Kidney (tissue), 14 donors: ENCODE results near the gene CAP2. TPM values are rescaled to one million over a fixed set of nuclear protein-coding genes. Genes with fewer than 3 reads are reported as not detected.

Experiments used
- DNase-seq, 5 donors: peaks; one replicate each; pipeline ENCODE4 v3.0.0-alpha.2; 2013 to 2020
- FAIRE-seq: peaks from 2 replicates; lab custom pipeline; 2012; peaks lifted over from hg19 to GRCh38; lab: Jason Lieb, UNC
- H3K27ac ChIP-seq, 2 donors: one replicate each; pipeline ENCODE4 v1.7.0; 2013; ENCODE audit warnings: low read depth in 2 of 2, low read length in 2 of 2, inconsistent platforms in 1 of 2
- H3K27me3 ChIP-seq: one replicate; pipeline ENCODE4 v1.7.1; 2013; ENCODE audit warnings: low read length, inconsistent platforms; ENCODE audit not compliant: control insufficient read depth, insufficient read depth
- H3K36me3 ChIP-seq, 3 donors: one replicate each; pipeline versions ENCODE4 v1.7.0 to v1.7.1; 2013; ENCODE audit warnings: low read length in 3 of 3, control low read depth in 1 of 3, inconsistent platforms in 1 of 3; ENCODE audit not compliant: insufficient read depth in 3 of 3, control insufficient read depth in 2 of 3
- H3K4me1 ChIP-seq, 3 donors: one replicate each; pipeline versions ENCODE4 v1.7.0 to v1.7.1; 2013; ENCODE audit warnings: low read length in 3 of 3, inconsistent platforms in 1 of 3, low read depth in 1 of 3; ENCODE audit not compliant: control insufficient read depth in 2 of 3, insufficient read depth in 2 of 3
- H3K4me3 ChIP-seq, 3 donors: one replicate each; pipeline versions ENCODE4 v1.7.0 to v1.8.1; 2013; ENCODE audit warnings: low read length in 3 of 3, control low read depth in 1 of 3, inconsistent platforms in 1 of 3
- H3K9ac ChIP-seq, 3 donors: one replicate each; pipeline versions ENCODE4 v1.7.0 to v1.7.1; 2013; ENCODE audit warnings: low read length in 3 of 3, control low read depth in 1 of 3, inconsistent platforms in 1 of 3
- H3K9me3 ChIP-seq, 3 donors: one replicate each; pipeline versions ENCODE4 v1.7.0 to v1.7.1; 2013; ENCODE audit warnings: low read length in 3 of 3, control low read depth in 1 of 3, inconsistent platforms in 1 of 3; ENCODE audit not compliant: control insufficient read depth in 2 of 3, insufficient read depth in 1 of 3
- intact Hi-C: fragments of 100-400 bp; cut with DNase I; formaldehyde crosslinking; loops from one replicate; pipeline ENCODE4 v1.11.1; 2022
- polyA plus RNA-seq: library from polyadenylated mRNA; stranded (reverse); fragments of 350-450 nt; fragmentation: Illumina TruSeq; extraction: RNeasy Lipid Tissue Mini Kit (QIAGEN cat#74804); gene quantifications from one replicate; pipeline ENCODE4 v1.2.3, GENCODE V29; 2014; ENCODE audit warnings: low read depth, low replicate concordance; ENCODE audit not compliant: insufficient read depth
- total RNA-seq: library from RNA; stranded (reverse); fragmentation: NEBNext Ultra II Directional; extraction: Animal tissue kit (Norgen Biotek cat#: 25700); gene quantifications from one replicate; pipeline ENCODE4 v1.2.1, GENCODE V29; 2021
- TF ChIP-seq, protein P1 (sequence below): IDR thresholded peaks from 3 replicates; pipeline ENCODE4 v1.5.1; 2012; ENCODE audit warnings: mild to moderate bottlenecking, moderate library complexity, borderline replicate concordance; ENCODE audit not compliant: insufficient read depth; ENCODE audit errors: extremely low read depth
- donor health status: control.
- donor health status: control.
- donor health status: control.
- donor health status: control.
- donor health status: control.
- donor health status: DM: yes; HTN: yes; CAD: no.
- donor health status: Normal renal cell carcinoma (clear cell type).

CAP2 gene
- total and polyA plus RNA-seq, 2 donors from 2014 or later: 9.8 to 15.7 TPM

GRCh38 chr6:17494177-17494576 is 100.8 kb downstream of the CAP2 start:
- Histone ChIP-seq H3K27me3 (no peaks in the 10 kb centered on the region), H3K4me3 (no peak overlapping the region), H3K27ac (no peak overlapping the region), H3K9me3 (no peaks in the 10 kb centered on the region), H3K36me3 (no peaks in the 10 kb centered on the region), H3K4me1 (no peaks in the 10 kb centered on the region), H3K9ac (no peak overlapping the region)
- intact Hi-C loops: no loop called here
- FAIRE-seq: no peak
- no peak for DNase-seq
- TF ChIP-seq, protein P1, sequence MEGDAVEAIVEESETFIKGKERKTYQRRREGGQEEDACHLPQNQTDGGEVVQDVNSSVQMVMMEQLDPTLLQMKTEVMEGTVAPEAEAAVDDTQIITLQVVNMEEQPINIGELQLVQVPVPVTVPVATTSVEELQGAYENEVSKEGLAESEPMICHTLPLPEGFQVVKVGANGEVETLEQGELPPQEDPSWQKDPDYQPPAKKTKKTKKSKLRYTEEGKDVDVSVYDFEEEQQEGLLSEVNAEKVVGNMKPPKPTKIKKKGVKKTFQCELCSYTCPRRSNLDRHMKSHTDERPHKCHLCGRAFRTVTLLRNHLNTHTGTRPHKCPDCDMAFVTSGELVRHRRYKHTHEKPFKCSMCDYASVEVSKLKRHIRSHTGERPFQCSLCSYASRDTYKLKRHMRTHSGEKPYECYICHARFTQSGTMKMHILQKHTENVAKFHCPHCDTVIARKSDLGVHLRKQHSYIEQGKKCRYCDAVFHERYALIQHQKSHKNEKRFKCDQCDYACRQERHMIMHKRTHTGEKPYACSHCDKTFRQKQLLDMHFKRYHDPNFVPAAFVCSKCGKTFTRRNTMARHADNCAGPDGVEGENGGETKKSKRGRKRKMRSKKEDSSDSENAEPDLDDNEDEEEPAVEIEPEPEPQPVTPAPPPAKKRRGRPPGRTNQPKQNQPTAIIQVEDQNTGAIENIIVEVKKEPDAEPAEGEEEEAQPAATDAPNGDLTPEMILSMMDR: no peak

DNA sequence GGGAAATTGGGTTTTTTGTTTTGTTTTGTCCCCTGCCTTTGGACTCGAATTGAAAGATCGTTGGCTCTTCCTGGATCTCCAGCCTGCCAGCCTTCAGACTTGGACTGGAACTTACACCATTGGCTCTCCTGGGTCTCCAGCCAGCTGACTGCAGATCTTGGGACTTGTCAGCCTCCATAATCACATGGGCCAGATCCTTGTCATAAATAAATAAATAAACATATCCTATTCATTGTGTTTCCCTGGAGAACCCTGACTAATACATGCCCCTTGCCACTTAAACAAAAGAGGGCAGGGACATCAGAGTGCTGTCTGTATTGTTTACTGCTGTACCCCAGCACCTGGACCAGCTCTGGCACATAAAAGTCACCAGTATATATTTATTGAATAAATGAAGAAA is 101.5 kb downstream of the CAP2 start:
- TF ChIP-seq, protein P1: no peak
- intact Hi-C loops: no loop called here

GRCh38 chr6:17497535-17498095 is 104.2 kb downstream of the CAP2 start:
- no peaks in the 10 kb centered on the region for H3K27me3 ChIP-seq
- intact Hi-C loops: no loop called here
- no peak overlapping the region for H3K4me3 ChIP-seq
- H3K9me3 ChIP-seq: no peaks in the 10 kb centered on the region
- no peaks in the 10 kb centered on the region for H3K4me1 ChIP-seq
- TF ChIP-seq, protein P1: no peak
- FAIRE-seq (no peak), DNase-seq (peak in 2 of 5 donors; percentile 45 to 50)
- H3K36me3 ChIP-seq: no peaks in the 10 kb centered on the region
- no peak overlapping the region for H3K9ac ChIP-seq
- H3K27ac ChIP-seq: no peak overlapping the region

More for the DNA sequence above, 101.5 kb downstream of the CAP2 start:
- H3K4me1 ChIP-seq: no peaks in the 10 kb centered on the region
- no peak for FAIRE-seq
- H3K9ac ChIP-seq: no peak overlapping the region
- no peak overlapping the region for H3K4me3 ChIP-seq
- H3K27me3 ChIP-seq: no peaks in the 10 kb centered on the region
- no peak overlapping the region for H3K27ac ChIP-seq
- DNase-seq: no peak
- H3K36me3 ChIP-seq: no peaks in the 10 kb centered on the region
- no peaks in the 10 kb centered on the region for H3K9me3 ChIP-seq

DNA sequence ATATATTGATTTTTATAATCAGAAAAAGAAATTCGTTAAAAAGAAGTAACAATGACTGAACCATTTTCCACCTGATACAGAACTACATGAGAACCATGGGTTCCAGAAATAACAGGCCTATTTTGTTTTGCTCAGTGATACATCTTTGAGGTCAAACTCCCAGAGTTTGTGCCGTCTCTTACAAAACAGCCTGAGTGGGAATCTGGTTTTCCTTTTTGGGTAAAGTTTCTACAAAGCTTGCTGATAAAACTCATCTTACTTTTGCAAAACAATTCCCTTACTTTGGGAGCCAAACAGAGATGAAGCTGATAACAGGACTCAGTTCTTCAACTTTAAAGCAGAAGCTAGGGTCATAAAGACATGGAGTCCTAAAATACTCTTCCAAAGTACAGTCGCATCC is 108.0 kb downstream of the CAP2 start:
- DNase-seq: no peak
- Histone ChIP-seq H3K4me3 (no peak overlapping the region), H3K4me1 (no peaks in the 10 kb centered on the region), H3K36me3 (no peaks in the 10 kb centered on the region), H3K27me3 (no peaks in the 10 kb centered on the region), H3K9me3 (no peaks in the 10 kb centered on the region), H3K9ac (no peak overlapping the region), H3K27ac (no peak overlapping the region)
- TF ChIP-seq, protein P1: no peak
- intact Hi-C loops: no loop called here
- no peak for FAIRE-seq
